SW480 (cell line): ENCODE data around the gene PPP2R5E.
"Not testable (repeated sequence)": the region's sequence is repeated elsewhere in the genome, so short reads cannot be mapped to it uniquely, and the experiment has no call there.

Source experiments
- DNase-seq: peaks from one replicate; pipeline ENCODE4 v3.0.0-alpha.2; 2016; ENCODE audit warnings: low spot score

PPP2R5E gene

DNA sequence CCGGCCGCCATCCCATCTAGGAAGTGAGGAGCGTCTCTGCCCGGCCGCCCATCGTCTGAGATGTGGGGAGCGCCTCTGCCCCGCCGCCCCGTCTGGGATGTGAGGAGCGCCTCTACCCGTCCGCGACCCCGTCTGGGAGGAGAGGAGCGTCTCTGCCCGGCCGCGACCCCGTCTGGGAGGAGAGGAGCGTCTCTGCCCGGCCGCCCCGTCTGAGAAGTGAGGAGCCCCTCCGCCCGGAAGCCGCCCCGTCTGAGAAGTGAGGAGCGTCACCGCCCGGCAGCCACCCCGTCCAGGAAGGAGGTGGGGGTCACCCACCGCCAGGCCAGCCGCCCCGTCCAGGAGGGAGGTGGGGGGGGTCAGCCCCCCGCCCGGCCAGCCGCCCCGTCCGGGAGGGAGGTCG, 20.7 kb downstream of the PPP2R5E start:
- DNase-seq, result not testable (repeated sequence)

DNA sequence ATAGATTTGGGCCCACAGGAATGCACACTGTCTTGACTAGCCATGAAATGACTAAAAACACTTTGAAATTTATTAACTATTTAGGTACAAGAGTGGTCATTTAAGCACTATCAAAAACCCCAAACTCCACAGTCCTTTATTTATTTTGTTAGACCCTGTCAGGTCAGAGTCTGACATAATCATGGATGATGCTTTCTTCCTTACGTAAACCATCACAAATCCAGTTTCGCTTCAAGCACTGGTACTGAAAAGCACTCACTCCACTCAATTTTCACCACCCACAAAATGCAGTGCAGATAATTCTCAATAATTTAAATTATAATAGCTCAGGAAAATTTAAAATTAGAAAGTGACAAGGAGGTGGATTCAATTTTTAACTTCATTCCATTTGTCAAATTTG, 25.8 kb downstream of the PPP2R5E start:
- DNase-seq, result no peak

DNA sequence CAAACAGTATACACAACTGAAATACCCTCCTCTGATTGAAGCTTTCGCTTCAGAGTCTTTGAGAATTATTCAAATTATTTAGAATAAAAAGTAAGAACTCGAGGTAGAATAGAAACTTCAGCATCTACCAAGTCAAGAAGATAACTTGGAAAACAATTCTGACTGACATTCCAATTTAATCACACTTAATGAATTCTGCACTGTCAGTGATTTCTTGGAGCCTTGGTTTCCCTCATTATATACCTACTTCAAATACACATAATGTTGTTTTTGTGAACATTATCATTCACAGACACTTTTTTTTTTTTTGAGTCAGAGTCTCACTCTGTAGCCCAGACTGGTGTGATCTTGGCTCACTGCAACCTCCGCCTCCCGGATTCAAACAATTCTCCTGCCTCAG, 27.9 kb downstream of the PPP2R5E start:
- no peak for DNase-seq

DNA sequence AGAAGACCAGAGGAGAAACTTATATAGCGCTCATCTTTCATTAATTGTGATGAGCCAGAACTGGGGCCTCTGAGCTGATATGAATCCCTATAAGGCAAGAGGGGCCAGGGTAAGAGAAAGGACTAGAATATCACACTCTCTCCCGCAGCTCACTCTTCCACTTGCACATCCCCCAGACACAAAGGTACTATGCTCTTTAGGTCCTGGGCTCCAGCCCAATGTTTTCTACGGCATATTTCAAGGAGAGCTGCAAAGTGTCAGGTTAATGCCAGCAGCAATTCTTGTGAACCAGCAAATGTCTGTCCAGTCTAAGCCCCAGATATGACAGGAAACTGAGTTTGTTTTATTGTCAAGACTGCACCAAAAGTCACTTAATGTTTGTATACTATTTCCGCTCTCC, 29.4 kb downstream of the PPP2R5E start:
- DNase-seq, result no peak

- DNase-seq, result no peak
These were observed 30.3 kb downstream of the PPP2R5E start for GRCh38 chr14:63512861-63513260.

- no peak for DNase-seq
These were observed 32.6 kb downstream of the PPP2R5E start for GRCh38 chr14:63510538-63510937.

DNA sequence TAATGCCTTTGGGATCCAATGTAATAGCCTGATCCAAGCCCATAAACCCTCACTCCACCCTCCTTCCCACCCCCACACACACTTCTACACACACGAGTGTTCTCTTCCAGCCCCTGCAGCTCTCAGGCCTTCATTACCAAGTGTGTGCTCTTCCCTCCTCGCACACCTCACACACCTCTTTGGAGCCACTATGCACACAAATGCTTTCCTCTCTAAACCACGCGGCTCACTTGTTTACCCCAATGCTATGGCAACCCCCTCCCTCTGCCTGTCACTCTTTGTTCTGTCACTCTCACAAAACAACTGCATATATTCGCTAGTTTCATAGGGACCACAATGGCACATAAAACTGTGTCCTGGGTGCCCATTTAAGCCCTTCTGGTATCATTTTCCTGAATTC, 35.1 kb downstream of the PPP2R5E start:
- no peak for DNase-seq

GRCh38 chr14:63504648-63505047, 38.5 kb downstream of the PPP2R5E start:
- no peak for DNase-seq

- DNase-seq, result no peak
These were observed 41.7 kb downstream of the PPP2R5E start for GRCh38 chr14:63501429-63501828.

- DNase-seq, result no peak
These were observed 43.4 kb downstream of the PPP2R5E start for GRCh38 chr14:63499701-63500250.

DNA sequence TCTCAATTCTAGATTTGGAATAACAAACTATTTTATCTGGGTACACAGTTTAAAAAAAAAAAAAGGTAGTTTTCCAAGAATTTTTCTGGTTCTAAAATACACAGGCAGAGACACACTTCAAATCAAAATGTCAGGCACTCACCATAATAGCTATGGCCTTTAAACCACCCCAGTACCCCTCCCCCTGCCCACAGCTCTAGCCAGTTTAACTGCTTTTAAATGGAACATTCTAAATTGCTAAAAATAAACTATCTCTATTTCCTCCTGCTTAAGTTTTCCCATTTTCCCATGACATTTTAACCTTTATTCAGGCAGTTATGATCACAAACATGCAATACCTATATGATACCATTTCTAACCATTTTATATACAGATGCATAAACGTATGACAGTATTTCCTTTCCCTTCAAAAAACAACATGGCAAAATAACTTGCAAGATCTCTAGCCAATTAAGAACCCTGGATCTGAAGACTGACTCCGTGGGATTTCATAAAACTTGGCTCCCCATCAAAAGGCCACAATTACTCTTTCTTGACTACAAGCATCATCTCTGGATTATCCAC, 46.3 kb downstream of the PPP2R5E start:
- no peak for DNase-seq

DNA sequence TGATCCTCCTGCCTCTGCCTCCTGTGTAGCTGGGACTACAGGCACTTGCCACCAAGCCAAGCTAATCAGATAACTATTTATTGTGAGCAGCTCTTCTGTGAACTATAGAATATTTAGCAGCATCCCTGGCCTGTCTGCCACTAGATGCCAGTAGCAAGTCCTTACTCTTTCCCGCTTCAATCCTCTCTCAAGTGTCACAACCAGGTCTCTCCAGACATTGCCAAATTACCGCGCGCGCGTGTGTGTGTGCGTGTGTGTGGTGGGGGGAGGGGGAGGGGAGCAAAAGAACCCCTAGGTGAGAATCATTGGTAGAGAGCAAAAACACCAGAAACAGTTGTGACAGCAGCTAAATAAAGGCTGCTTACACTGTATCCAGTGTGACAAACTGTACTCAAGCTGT, 49.9 kb downstream of the PPP2R5E start:
- DNase-seq, result no peak

DNA sequence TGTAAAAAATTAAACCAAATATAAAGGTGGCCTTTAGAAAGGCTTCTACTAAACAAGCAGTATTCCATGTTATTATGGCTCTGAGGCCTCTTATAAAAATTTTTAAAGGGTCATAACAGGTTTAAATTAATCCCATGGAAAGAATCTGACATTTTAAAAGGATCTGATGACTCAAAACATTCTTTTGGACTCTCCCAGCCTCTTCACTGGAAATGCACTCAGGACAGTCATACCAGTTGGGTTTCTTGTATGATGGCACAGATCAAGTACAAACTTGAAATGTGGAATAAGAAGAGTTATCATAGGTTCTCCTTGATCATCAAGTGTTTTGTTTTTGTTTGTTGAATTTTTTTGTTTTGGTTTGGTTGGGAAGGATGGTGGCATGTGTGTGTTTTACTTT, 50.8 kb downstream of the PPP2R5E start:
- DNase-seq, result no peak

- DNase-seq, result no peak
These were observed 55.5 kb downstream of the PPP2R5E start for GRCh38 chr14:63487724-63488123.

GRCh38 chr14:63486738-63487137, 56.4 kb downstream of the PPP2R5E start:
- no peak for DNase-seq

GRCh38 chr14:63483315-63483714, 59.9 kb downstream of the PPP2R5E start:
- DNase-seq, result no peak

DNA sequence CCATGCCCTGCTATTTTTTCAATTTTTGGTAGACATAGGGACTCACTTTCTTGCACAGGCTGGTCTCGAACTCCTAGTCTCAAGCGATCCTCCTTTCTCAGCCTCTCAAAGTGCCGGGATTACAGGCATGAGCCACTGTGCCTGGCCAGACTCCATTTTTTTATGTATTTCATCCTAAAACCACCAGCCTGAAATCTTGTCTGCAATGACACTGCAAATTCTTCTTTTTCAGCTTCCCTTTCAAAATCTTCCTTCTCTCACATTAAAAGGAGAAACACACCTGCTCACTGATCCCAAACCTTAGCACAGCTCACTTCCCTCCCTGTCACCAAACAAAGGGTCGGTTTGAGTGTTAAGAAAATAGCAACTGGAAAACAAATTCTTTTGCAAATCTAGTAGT, 62.6 kb downstream of the PPP2R5E start:
- DNase-seq, result no peak

DNA sequence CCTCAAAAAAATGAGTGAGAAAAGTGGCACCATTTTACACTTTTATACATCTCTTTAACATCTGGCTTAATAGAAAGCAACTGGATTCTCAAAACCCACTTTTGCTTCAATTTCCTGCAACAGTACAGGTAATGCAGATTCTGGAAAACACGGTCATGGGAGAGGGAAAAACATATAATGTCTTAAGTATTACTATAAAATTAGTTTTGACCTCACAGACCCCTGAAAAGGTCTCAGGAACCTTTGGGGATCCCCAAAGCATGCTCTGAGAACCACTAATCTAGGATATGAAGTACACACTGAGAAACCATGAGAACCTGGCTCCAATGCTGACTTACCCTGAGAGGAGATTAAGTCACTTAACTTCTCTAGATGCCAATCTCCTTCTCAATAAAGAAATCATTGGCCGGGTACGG, 64.7 kb downstream of the PPP2R5E start:
- no peak for DNase-seq

DNA sequence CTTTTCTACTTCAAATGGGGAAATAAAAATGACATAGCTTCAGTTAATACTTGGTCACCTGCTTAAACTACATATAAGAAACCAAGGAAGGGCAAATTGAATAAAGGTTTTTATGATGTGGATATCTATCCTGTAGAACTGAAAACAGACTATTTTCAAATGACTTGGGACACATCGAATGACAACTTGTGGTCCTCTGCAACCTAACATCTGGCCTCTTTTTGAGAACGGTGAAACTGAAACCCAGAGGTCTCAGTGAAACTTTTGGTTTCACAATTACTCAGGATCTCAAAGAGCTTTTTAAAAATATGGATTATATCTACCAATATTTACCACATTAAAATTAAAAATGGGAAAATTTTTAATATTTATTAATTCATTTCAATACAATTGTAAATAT, 65.2 kb downstream of the PPP2R5E start:
- no peak for DNase-seq

DNA sequence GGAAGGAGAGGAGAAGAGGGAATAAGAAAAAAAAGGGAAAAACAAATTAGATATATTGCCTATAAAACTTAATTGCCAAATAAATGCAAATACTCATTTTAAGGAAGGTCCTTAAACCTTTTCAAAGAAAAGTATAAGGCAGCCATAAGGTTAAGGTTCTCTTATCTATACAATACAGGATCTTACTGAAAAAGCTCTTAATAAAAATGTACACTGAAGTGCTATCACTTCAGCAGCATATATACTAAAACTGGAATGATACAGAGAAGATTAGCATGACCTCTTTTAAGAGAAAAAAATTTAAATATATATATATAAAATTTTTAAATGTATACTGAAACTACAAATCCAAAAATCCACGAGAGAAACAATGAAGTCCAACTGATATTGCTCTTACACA, 65.6 kb downstream of the PPP2R5E start:
- DNase-seq, result no peak

DNA sequence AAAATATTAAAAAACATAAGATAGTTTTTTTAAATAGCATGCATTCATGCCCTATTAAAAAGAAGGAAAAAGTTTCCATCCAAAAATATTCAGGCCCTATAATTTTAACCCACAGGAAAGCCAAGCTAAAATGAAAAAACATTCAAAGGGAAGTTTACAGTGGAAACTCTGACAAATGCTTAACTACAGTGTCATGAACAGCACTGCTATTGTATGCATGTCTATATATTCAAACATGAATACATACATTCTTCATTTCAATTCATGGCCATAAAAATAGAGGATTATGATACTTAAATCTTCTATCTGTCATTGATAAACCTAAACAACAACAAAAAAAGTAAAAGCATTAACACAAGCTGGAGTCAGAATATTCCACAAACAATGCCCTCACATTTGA, 67.4 kb downstream of the PPP2R5E start:
- no peak for DNase-seq

- DNase-seq, result no peak
These were observed 68.3 kb downstream of the PPP2R5E start for GRCh38 chr14:63474844-63475243.

DNA sequence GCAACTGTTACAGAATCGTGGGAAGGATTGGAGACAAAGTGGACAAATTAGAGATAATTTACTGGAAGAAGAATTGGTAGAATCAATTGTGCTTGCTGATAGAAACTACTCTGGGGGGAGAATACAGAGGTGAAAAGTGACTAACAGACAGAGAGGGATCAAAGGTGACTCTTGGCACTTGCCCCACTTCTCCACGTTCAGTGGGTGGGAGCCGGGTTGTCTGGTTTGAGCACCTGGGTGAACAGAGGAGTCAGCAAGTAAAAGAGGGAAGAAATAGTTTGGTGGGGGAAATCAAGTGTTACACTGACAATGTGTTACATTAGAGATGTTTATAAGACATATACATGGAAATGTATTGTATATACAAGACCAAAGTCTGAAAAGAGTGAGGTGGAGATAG, 69.1 kb downstream of the PPP2R5E start:
- no peak for DNase-seq

DNA sequence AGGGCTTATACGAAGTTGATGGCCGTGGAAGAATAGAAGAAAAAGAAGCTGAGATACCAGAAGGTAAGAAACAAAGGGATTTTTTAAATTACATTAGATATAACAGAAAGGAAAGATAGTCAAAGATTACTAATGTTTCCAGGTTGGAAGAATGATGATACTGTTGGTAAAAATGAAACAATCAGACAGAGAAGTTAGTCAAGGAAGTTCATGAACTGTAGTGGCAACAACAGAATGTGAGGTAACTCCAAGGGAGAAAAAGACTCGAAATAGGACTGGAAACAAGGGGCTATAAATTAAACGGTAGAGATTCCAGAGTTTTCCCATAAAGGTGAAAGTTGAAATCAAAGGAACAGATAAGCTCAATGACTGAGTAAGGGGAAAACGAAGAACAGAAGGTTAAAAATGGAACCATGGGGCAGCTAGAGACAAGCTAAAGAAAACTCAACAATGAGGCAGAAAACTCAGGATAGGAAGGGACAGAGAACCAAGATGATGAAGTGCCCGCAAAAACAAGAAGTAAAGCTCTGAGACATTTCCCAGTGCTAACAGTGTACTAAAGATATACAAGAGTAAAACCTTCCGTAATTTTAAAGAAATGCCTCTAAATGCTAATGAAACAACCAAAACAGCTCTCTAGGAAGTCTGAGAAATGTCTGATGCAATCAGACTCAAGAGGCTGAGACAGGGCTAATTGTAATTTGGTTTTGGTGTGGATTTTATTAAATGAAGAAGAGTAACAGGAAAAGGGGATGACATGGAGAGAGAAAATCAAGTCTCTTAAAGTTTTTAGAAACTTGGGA, 70.0 kb downstream of the PPP2R5E start:
- no peak for DNase-seq
